HEK293 (cell line): ENCODE measurements around the gene KRTCAP2.

Experiments
- CTCF ChIA-PET: fragments of 350-600 bp; formaldehyde crosslinking; extraction: SDS; loops from one replicate; lab custom pipeline; 2021; ENCODE audit warnings: antibody characterized with exemption; lab: Yijun Ruan, JAX
- POLR2A ChIA-PET: fragments of 300-600 bp; formaldehyde crosslinking; extraction: SDS; loops from one replicate; lab custom pipeline; 2020; ENCODE audit warnings: antibody characterized with exemption, inconsistent platforms; lab: Yijun Ruan, JAX
- H3K27ac ChIP-seq: fragments of 200-500 bp; sonication (Bioruptor generic); 2 replicates; pipeline ENCODE4 v1.5.1; 2014; ENCODE audit warnings: low read depth, low read length, control low read depth, inconsistent platforms; ENCODE audit errors: extremely low read depth
- H3K36me3 ChIP-seq, 2 experiments: fragments of 200-500 bp in 1 of 2; sonication (Bioruptor generic) in 1 of 2; 1 replicate in 1 of 2; 2 replicates in 1 of 2; pipeline ENCODE4 v1.5.1; 2014 to 2017; ENCODE audit warnings: inconsistent platforms in 2 of 2, low read length in 2 of 2; ENCODE audit not compliant: control insufficient read depth in 2 of 2, insufficient read depth in 1 of 2
- H3K4me1 ChIP-seq: fragments of 200-500 bp; sonication (Bioruptor generic); 2 replicates; pipeline ENCODE4 v1.5.1; 2014; ENCODE audit warnings: mild to moderate bottlenecking, low read length, inconsistent platforms; ENCODE audit not compliant: control insufficient read depth, insufficient read depth
- H3K4me3 ChIP-seq: 2 replicates; pipeline ENCODE4 v1.5.1; 2011; ENCODE audit warnings: low read depth, mild to moderate bottlenecking, control low read depth, low read length, moderate library complexity
- H3K9me3 ChIP-seq: fragments of 200-500 bp; sonication (Bioruptor generic); 2 replicates; pipeline ENCODE4 v1.5.1; 2014; ENCODE audit warnings: low read depth, low read length, inconsistent platforms; ENCODE audit not compliant: control insufficient read depth, insufficient read depth
- KLF9 ChIP-seq: fragments of 450-650 bp; formaldehyde crosslinking; IDR thresholded peaks from 2 replicates; pipeline ENCODE4 v1.5.1; 2016; ENCODE audit warnings: missing biosample characterization, missing genetic modification characterization, low read depth
- SP2 ChIP-seq: fragments of 450-650 bp; formaldehyde crosslinking; IDR thresholded peaks from 2 replicates; pipeline ENCODE4 v1.5.1; 2016; ENCODE audit warnings: missing biosample characterization, missing genetic modification characterization
- SP3 ChIP-seq: fragments of 450-650 bp; formaldehyde crosslinking; IDR thresholded peaks from 2 replicates; pipeline ENCODE4 v1.5.1; 2016; ENCODE audit warnings: missing biosample characterization, missing genetic modification characterization
- ZNF341 ChIP-seq: fragments of 450-650 bp; formaldehyde crosslinking; IDR thresholded peaks from 2 replicates; pipeline ENCODE4; 2016; ENCODE audit warnings: low read depth, missing biosample characterization, missing genetic modification characterization
- ZNF548 ChIP-seq: fragments of 450-650 bp; formaldehyde crosslinking; IDR thresholded peaks from 2 replicates; pipeline ENCODE4 v1.5.1; 2016; ENCODE audit warnings: missing biosample characterization, missing genetic modification characterization
- ZNF580 ChIP-seq: fragments of 450-650 bp; formaldehyde crosslinking; IDR thresholded peaks from 2 replicates; pipeline ENCODE4 v1.5.1; 2016; ENCODE audit warnings: missing biosample characterization, missing genetic modification characterization
- TF ChIP-seq, protein P1 (sequence below): fragments of 450-650 bp; formaldehyde crosslinking; IDR thresholded peaks from 2 replicates; pipeline ENCODE4 v1.5.1; 2016; ENCODE audit warnings: missing biosample characterization, missing genetic modification characterization
- TF ChIP-seq, protein P2 (sequence below): fragments of 450-650 bp; formaldehyde crosslinking; IDR thresholded peaks from 2 replicates; pipeline ENCODE4 v1.5.1; 2016; ENCODE audit warnings: missing biosample characterization, missing genetic modification characterization
- TF ChIP-seq, protein P3 (sequence below): fragments of 450-650 bp; formaldehyde crosslinking; IDR thresholded peaks from 2 replicates; pipeline ENCODE4 v1.5.1; 2017; ENCODE audit warnings: missing biosample characterization, missing genetic modification characterization

KRTCAP2 gene

DNA sequence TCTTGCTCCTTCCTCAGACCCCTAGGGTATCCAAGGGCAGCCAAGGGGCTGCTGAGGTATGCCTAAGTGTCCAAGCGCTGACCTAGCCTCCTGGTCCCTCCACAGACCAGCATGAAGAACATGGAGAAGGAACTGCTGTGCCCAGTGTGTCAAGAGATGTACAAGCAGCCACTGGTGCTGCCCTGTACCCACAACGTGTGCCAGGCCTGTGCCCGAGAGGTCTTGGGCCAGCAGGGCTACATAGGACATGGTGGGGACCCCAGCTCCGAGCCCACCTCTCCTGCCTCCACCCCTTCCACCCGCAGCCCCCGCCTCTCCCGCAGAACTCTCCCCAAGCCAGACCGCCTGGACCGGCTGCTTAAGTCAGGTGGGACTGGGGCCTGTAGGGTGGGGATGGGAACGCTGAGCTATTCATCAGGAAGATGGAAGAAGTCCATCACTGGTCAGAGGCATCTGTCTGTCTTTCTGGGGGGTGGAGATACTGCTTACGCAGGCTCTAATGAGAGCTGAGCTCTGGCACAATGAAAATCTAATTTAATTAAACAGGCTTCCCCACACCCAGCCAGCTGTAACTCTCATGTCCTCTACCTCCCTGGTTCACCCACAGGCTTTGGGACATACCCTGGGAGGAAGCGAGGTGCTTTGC is 2.3 kb upstream of the KRTCAP2 start:
- no peak for TF ChIP-seq ZNF580 (tag by site-specific recombination)
- TF ChIP-seq, protein P1, sequence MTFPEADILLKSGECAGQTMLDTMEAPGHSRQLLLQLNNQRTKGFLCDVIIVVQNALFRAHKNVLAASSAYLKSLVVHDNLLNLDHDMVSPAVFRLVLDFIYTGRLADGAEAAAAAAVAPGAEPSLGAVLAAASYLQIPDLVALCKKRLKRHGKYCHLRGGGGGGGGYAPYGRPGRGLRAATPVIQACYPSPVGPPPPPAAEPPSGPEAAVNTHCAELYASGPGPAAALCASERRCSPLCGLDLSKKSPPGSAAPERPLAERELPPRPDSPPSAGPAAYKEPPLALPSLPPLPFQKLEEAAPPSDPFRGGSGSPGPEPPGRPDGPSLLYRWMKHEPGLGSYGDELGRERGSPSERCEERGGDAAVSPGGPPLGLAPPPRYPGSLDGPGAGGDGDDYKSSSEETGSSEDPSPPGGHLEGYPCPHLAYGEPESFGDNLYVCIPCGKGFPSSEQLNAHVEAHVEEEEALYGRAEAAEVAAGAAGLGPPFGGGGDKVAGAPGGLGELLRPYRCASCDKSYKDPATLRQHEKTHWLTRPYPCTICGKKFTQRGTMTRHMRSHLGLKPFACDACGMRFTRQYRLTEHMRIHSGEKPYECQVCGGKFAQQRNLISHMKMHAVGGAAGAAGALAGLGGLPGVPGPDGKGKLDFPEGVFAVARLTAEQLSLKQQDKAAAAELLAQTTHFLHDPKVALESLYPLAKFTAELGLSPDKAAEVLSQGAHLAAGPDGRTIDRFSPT (tag by site-specific recombination), result peak; percentile 35; the same call in 1 of the 2 replicates
- TF ChIP-seq, protein P2, sequence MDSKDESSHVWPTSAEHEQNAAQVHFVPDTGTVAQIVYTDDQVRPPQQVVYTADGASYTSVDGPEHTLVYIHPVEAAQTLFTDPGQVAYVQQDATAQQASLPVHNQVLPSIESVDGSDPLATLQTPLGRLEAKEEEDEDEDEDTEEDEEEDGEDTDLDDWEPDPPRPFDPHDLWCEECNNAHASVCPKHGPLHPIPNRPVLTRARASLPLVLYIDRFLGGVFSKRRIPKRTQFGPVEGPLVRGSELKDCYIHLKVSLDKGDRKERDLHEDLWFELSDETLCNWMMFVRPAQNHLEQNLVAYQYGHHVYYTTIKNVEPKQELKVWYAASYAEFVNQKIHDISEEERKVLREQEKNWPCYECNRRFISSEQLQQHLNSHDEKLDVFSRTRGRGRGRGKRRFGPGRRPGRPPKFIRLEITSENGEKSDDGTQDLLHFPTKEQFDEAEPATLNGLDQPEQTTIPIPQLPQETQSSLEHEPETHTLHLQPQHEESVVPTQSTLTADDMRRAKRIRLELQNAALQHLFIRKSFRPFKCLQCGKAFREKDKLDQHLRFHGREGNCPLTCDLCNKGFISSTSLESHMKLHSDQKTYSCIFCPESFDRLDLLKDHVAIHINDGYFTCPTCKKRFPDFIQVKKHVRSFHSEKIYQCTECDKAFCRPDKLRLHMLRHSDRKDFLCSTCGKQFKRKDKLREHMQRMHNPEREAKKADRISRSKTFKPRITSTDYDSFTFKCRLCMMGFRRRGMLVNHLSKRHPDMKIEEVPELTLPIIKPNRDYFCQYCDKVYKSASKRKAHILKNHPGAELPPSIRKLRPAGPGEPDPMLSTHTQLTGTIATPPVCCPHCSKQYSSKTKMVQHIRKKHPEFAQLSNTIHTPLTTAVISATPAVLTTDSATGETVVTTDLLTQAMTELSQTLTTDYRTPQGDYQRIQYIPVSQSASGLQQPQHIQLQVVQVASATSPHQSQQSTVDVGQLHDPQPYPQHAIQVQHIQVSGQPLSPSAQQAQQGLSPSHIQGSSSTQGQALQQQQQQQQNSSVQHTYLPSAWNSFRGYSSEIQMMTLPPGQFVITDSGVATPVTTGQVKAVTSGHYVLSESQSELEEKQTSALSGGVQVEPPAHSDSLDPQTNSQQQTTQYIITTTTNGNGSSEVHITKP (tag by site-specific recombination), result 0 out of 2 replicates have a peak, but pooled peaks have one; percentile 43
- Histone ChIP-seq H3K27ac (no peak overlapping the region), H3K4me3 (no peak overlapping the region), H3K9me3 (no peaks in the 10 kb centered on the region), H3K4me1 (no peaks in the 10 kb centered on the region), H3K36me3 (peaks cover 5 to 12% of the 10 kb centered on the region in 2 experiments; a peak in 2 of 3 replicates)
- ChIA-PET CTCF (interaction anchor here (0.5 to 12.2 kb wide), 13 partner anchors 18 to 149 kb away, joined by 3 to 439 read pairs (median 4); no protein-coding TSS in a partner anchor), POLR2A (interaction anchor here (0.5 to 3.1 kb wide), 4 partner anchors 18 to 658 kb away, joined by 3 to 13 read pairs (median 4); partner anchors contain the start of gene SLC50A1)

DNA sequence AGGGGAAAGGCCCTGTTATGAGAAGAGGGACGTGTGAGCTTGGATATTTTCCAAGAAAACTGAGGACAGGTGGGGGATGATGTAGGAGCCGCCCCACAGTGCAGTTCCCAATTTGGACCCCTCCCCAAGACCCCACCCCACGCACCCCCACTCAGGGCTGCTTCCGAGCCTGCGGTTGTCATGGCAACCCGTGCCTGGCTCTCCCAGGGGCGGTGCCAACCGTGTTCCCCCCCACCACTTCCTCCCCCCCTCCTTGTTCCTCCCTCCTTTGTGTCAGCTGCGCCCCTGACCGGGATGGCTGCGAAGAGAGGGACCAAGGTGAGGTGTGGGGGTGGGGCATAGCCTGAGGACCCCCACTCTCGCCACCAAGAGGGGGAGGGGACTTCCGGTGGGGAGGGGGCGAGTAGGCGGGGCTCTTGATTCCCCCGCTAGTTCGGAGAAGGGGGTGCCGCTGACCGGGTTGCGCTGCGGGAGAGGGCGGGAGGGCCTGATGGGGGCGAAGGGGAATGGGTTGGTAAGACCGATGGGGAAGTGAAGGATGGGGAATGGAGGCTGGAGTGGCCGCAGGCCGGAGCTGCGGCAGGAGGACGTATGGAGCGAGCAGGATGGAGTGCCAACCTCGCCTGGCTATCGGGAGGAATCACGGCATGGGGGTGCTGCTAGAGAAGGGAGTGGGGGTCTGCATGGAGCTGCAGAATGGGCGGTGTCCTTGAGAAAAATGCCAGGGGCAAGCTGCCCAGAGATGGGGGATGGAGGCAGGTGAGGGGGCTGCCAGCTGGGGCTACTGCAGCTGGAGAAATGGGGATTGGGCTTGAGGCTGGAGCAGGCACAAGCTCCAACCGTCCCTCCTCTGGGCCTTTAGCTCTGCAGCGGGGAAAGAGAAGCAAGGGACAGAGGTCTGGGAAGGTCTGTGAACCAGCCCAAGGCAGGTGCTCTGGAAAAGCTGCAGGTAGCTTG is 1.5 kb upstream of the KRTCAP2 start:
- Histone ChIP-seq H3K4me3 (peak overlapping the region; percentile 6; the same call in 1 of the 2 replicates), H3K27ac (no peak overlapping the region), H3K9me3 (no peaks in the 10 kb centered on the region), H3K4me1 (no peaks in the 10 kb centered on the region), H3K36me3 (peaks cover 5 to 18% of the 10 kb centered on the region in 2 experiments; a peak in 2 of 3 replicates)
- TF ChIP-seq SP3 (tag by site-specific recombination) (peak; percentile 7), KLF9 (0 out of 2 replicates have a peak, but pooled peaks have one; percentile 4), SP2 (peak; percentile 58), ZNF548 (tag by site-specific recombination) (no peak), ZNF341 (peak; percentile 57)
- TF ChIP-seq, protein P3, sequence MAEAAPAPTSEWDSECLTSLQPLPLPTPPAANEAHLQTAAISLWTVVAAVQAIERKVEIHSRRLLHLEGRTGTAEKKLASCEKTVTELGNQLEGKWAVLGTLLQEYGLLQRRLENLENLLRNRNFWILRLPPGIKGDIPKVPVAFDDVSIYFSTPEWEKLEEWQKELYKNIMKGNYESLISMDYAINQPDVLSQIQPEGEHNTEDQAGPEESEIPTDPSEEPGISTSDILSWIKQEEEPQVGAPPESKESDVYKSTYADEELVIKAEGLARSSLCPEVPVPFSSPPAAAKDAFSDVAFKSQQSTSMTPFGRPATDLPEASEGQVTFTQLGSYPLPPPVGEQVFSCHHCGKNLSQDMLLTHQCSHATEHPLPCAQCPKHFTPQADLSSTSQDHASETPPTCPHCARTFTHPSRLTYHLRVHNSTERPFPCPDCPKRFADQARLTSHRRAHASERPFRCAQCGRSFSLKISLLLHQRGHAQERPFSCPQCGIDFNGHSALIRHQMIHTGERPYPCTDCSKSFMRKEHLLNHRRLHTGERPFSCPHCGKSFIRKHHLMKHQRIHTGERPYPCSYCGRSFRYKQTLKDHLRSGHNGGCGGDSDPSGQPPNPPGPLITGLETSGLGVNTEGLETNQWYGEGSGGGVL (tag by site-specific recombination), result peak; percentile 67
- ChIA-PET POLR2A (interaction anchor here (0.5 to 3.1 kb wide), 7 partner anchors 8 to 658 kb away, joined by 4 to 14 read pairs (median 5); partner anchors contain the start of gene SLC50A1), CTCF (interaction anchor here (0.6 to 12.2 kb wide), 16 partner anchors 19 to 210 kb away, joined by 3 to 439 read pairs (median 5); partner anchors contain the start of genes MTX1 and THBS3)
